HG03432 (cell line): ENCODE data around the gene ARHGAP31.
A peak's percentile ranks its signal among the peaks of the same experiment; 100 is the strongest.

Experiments used
- ATAC-seq: cut with Tn5 transposase; IDR thresholded peaks from one replicate; pipeline ENCODE4 v1.9.1; 2021; ENCODE audit warnings: mild to moderate bottlenecking, moderate library complexity; ENCODE audit not compliant: unreplicated experiment

ARHGAP31 gene

GRCh38 chr3:119378259-119378803 lies 84.1 kb downstream of the ARHGAP31 start:
- no peak for ATAC-seq

- no peak for ATAC-seq
Measured at GRCh38 chr3:119380697-119381096, 86.5 kb downstream of the ARHGAP31 start.

- ATAC-seq: no peak
Measured at GRCh38 chr3:119382134-119382533, 88.0 kb downstream of the ARHGAP31 start.

- no peak for ATAC-seq
Measured at GRCh38 chr3:119388577-119388976, 94.4 kb downstream of the ARHGAP31 start.

- ATAC-seq: peak; percentile 83
Measured at GRCh38 chr3:119395923-119396358, 101.8 kb downstream of the ARHGAP31 start.

GRCh38 chr3:119396870-119397269 lies 102.7 kb downstream of the ARHGAP31 start:
- no peak for ATAC-seq

- no peak for ATAC-seq
Measured at GRCh38 chr3:119400466-119400865, 106.3 kb downstream of the ARHGAP31 start.

GRCh38 chr3:119401069-119401468 lies 106.9 kb downstream of the ARHGAP31 start:
- ATAC-seq: peak; percentile 70

- ATAC-seq: peak; percentile 78
Measured at GRCh38 chr3:119401503-119402440, 107.6 kb downstream of the ARHGAP31 start.

- no peak for ATAC-seq
Measured at GRCh38 chr3:119402791-119403190, 108.6 kb downstream of the ARHGAP31 start.

GRCh38 chr3:119403201-119403600 lies 109.0 kb downstream of the ARHGAP31 start:
- ATAC-seq: no peak

- no peak for ATAC-seq
Measured at GRCh38 chr3:119405315-119405714, 111.1 kb downstream of the ARHGAP31 start.

- no peak for ATAC-seq
Measured at GRCh38 chr3:119408243-119408950, 114.2 kb downstream of the ARHGAP31 start.

GRCh38 chr3:119409844-119410243 lies 115.7 kb downstream of the ARHGAP31 start:
- no peak for ATAC-seq

- no peak for ATAC-seq
Measured at GRCh38 chr3:119413603-119414280, 119.6 kb downstream of the ARHGAP31 start.

GRCh38 chr3:119416873-119417272 lies 122.7 kb downstream of the ARHGAP31 start:
- ATAC-seq: no peak

GRCh38 chr3:119417771-119418512 lies 123.8 kb downstream of the ARHGAP31 start:
- no peak for ATAC-seq

GRCh38 chr3:119418641-119419040 lies 124.5 kb downstream of the ARHGAP31 start:
- ATAC-seq: no peak

GRCh38 chr3:119420196-119420595 lies 126.0 kb downstream of the ARHGAP31 start:
- no peak for ATAC-seq

GRCh38 chr3:119427669-119428068 lies 133.5 kb downstream of the ARHGAP31 start:
- ATAC-seq: no peak
